AG04450 (cell line): Measurements from ENCODE around the gene FERD3L. TPM values are rescaled to one million over a fixed set of nuclear protein-coding genes. Genes with fewer than 3 reads are reported as not detected.

ENCODE experiments used
- CTCF ChIA-PET: fragments of 300-600, 350-600 bp; formaldehyde crosslinking; extraction: SDS; loops from one replicate; lab custom pipeline; 2022; ENCODE audit warnings: antibody characterized with exemption, inconsistent platforms; lab: Charles Lee
- POLR2A ChIA-PET: fragments of 350-600 bp; formaldehyde crosslinking; extraction: SDS; loops from one replicate; lab custom pipeline; 2021; ENCODE audit warnings: antibody characterized with exemption, inconsistent platforms; lab: Yijun Ruan, JAX
- DNase-seq: peaks from one replicate; pipeline ENCODE4 v3.0.0-alpha.2; 2011; ENCODE audit warnings: low read depth, low spot score
- H3K27ac ChIP-seq: one replicate; pipeline ENCODE4 v1.5.1; 2012; ENCODE audit warnings: low read depth, low read length, control low read depth
- H3K27me3 ChIP-seq: one replicate; pipeline ENCODE4 v1.6.0; 2012; ENCODE audit warnings: low read length; ENCODE audit not compliant: control insufficient read depth, insufficient read depth
- H3K4me3 ChIP-seq: 2 replicates; pipeline ENCODE4 v1.5.1; 2011; ENCODE audit warnings: mild to moderate bottlenecking, low read depth, low read length, control low read depth
- H3K9me3 ChIP-seq: 2 replicates; pipeline ENCODE4 v1.5.1; 2012; ENCODE audit warnings: low read length; ENCODE audit not compliant: control insufficient read depth, insufficient read depth
- CTCF ChIP-seq: IDR thresholded peaks from 2 replicates; pipeline ENCODE4 v1.5.1; 2011; ENCODE audit warnings: low read depth, low read length, control low read depth, inconsistent platforms
- polyA plus RNA-seq: library from polyadenylated mRNA; depleted of rRNA; stranded (reverse); fragments of >200 nt; gene quantifications from 2 replicates; pipeline ENCODE4 v1.2.3, GENCODE V29; 2011

Gene FERD3L
- polyA plus RNA-seq, 1 experiment: not detected

GRCh38 chr7:19110026-19110730 is 35.0 kb downstream of the FERD3L start:
- H3K27me3 ChIP-seq: no peaks in the 10 kb centered on the region
- DNase-seq: no peak
- CTCF ChIA-PET: interaction anchor here (1.2 to 1.3 kb wide), 2 partner anchors 12 to 417 kb away, joined by 3 to 7 read pairs; no protein-coding TSS in a partner anchor
- H3K9me3 ChIP-seq: peaks cover 6% of the 10 kb centered on the region
- H3K4me3 ChIP-seq: no peak overlapping the region
- POLR2A ChIA-PET: no interaction called here
- no peak overlapping the region for H3K27ac ChIP-seq
- TF ChIP-seq CTCF: no peak

GRCh38 chr7:19109000-19109946 is 35.9 kb downstream of the FERD3L start:
- Histone ChIP-seq H3K27me3 (no peaks in the 10 kb centered on the region), H3K27ac (no peak overlapping the region), H3K4me3 (no peak overlapping the region), H3K9me3 (peaks cover 6% of the 10 kb centered on the region)
- ChIA-PET CTCF (interaction anchor here (1.1 to 1.3 kb wide), 4 partner anchors 13 to 416 kb away, joined by 3 to 7 read pairs (median 3); no protein-coding TSS in a partner anchor), POLR2A (no interaction called here)
- no peak for DNase-seq
- TF ChIP-seq CTCF: no peak

- peaks cover 5% of the 10 kb centered on the region for H3K9me3 ChIP-seq
- H3K27ac ChIP-seq: peak overlapping the region; percentile 75
- CTCF ChIA-PET: interaction anchor here (1.2 to 3.2 kb wide), 2 partner anchors 15 to 415 kb away, joined by 3 to 11 read pairs; no protein-coding TSS in a partner anchor
- peak overlapping the region; percentile 65 for H3K4me3 ChIP-seq
- no peak for DNase-seq
- H3K27me3 ChIP-seq: no peaks in the 10 kb centered on the region
- POLR2A ChIA-PET: interaction anchor here (2.0 kb wide), 1 partner anchor 10 kb away, joined by 6 read pairs; the partner anchor contains the start of gene TWIST1
- no peak for TF ChIP-seq CTCF
Observed at GRCh38 chr7:19107356-19108146, 37.7 kb downstream of the FERD3L start.

- ChIA-PET POLR2A (interaction anchor here (2.0 kb wide), 1 partner anchor 11 kb away, joined by 6 read pairs; the partner anchor contains the start of gene TWIST1), CTCF (interaction anchor here (1.0 to 3.2 kb wide), 2 partner anchors 335 to 414 kb away, joined by 3 to 11 read pairs; no protein-coding TSS in a partner anchor)
- peak overlapping the region; percentile 75 for H3K27ac ChIP-seq
- H3K9me3 ChIP-seq: no peaks in the 10 kb centered on the region
- peak overlapping the region; percentile 65 for H3K4me3 ChIP-seq
- H3K27me3 ChIP-seq: no peaks in the 10 kb centered on the region
- TF ChIP-seq CTCF: no peak
- no peak for DNase-seq
Observed at GRCh38 chr7:19107081-19107355, 38.2 kb downstream of the FERD3L start.
